GM19193 (cell line): ENCODE data around the gene SIRPB2.

ENCODE experiments used
- POLR2A ChIP-seq: IDR thresholded peaks from 4 replicates; pipeline ENCODE4 v1.6.1; 2011; ENCODE audit not compliant: insufficient read depth, insufficient read length; ENCODE audit errors: extremely low read depth

Gene SIRPB2

GRCh38 chr20:1509237-1509636 lies 18.0 kb upstream of the SIRPB2 start:
- no peak for TF ChIP-seq POLR2A

DNA sequence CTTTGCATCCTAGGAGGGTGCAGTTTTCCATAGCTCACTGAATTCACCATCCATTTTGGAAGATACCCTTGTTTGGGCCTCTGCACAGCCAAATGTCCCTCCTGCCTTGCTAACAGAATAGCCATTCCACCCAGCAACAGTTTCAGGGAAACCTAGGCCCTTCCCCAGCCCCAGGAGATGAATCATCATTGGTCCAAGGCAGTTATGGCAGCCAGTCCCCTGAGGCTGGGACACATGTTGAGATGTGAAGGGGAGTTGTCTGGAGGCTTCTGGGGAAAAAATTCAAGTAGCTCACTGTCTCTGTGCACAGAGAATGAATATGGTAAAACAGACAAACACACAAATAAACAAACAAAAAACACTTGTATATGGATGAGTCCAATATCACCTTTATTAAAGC lies 17.4 kb upstream of the SIRPB2 start:
- TF ChIP-seq POLR2A, result no peak

- no peak for TF ChIP-seq POLR2A
Observed at GRCh38 chr20:1507276-1507675, 16.1 kb upstream of the SIRPB2 start.

- no peak for TF ChIP-seq POLR2A
Observed at GRCh38 chr20:1505871-1506270, 14.7 kb upstream of the SIRPB2 start.

DNA sequence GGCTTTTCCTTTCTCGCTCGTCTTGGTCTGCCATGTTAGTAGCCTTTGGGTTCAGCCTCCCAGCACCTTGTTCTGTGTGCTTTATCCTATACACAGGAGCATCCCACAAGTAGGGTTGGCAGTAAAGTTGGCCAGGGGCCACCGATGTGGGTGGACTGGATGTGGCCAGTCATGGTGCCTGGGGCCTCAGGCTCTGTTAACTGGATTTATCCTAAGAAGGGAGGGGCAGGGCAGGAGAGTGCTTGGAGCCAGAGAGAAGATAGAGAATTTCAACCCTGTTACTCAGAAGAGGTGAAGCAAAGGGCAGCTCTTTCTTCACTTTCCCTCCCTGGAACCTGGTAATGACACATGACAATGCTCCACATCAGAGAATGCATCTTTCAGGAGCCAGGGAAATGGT lies 14.1 kb upstream of the SIRPB2 start:
- no peak for TF ChIP-seq POLR2A

DNA sequence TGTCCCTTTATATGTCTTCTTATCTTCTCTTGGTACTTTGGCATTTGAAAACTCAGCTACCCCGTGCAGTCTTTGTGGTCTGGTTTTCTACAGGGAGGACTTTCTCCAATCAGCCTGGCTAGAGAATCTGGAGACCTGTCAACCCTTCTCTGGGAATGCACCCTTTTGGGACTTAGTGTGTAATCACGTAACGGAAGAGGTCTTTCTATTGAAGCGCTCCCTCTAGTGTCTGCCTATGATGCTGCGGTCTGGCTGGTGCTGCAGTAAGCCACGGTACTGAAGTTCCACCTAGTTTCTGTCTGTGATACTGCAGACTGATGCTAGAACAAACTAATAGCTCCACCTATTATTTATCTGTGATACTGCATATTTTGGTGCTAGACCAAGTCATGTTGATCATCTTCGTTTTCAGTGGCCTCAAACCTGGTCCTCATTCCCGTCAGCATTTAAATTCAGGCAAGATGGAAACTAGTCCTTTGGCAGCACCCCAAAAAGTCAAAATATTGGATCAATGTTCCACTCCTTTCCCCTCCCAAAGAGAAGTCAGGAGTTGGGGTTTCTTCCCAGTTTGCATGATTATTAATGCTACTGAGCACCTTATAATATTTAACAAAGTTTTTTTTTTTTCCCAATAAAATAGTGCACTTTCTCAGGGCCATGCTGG lies 12.5 kb upstream of the SIRPB2 start:
- no peak for TF ChIP-seq POLR2A

DNA sequence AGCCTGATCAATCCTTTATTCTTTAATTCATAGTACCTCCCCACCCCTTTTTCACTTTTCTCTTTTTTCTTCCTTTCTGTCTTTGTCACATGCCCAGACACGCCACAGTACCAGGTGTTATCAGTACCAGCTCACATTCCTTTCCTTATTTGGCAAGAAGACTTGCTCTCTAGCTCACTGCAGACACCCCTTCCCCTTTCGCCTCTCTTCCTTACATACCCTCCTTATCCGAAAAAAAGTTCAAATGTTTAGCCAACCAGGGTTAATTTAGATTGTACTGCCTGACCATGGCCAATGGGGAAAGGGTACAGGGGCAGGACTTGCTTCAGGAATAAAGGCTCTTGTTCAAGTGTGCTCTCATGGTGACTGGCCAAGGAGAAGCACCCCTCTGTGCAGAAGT lies 9.3 kb upstream of the SIRPB2 start:
- TF ChIP-seq POLR2A, result no peak

GRCh38 chr20:1499528-1500420 lies 8.6 kb upstream of the SIRPB2 start:
- TF ChIP-seq POLR2A, result no peak

DNA sequence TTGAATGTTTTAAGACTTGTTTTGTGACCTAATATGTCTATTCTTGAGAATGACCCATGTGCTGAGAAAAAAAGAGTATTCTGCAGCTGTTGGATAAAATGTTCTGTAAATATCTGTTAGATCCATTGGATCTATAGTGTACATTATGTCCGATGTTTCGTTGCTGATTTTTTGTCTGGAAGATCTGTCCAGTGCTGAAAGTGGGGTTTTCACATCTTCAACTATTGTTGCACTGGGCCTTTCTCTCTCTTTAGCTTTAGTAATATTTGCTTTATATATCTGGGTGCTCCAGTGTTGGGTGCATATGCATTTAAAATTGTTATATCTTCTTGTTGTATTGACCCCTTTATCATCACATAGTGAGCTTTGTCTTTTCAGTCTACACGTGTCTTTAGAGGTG lies 5.7 kb upstream of the SIRPB2 start:
- no peak for TF ChIP-seq POLR2A

DNA sequence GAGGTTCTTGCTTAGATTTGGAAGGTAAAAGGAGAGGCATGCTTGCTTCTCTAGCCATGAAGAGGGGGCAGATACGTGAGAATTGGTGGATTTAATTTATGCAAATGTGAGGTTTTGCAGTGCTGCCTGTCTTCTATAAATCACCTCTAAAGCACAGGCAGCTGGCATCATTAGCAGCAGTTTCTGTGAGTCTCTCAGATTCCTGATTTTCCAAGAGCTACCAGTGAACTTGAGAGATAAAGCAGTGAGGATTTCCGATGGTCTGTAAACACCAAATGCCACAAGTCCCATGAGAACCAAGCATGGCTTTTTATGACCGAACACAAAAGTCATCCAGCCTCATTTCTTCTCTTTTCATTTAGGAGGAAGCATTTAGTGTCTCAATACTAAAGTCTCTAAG lies 3.2 kb upstream of the SIRPB2 start:
- no peak for TF ChIP-seq POLR2A

- no peak for TF ChIP-seq POLR2A
Observed at GRCh38 chr20:1493536-1493935, 2.3 kb upstream of the SIRPB2 start.

- TF ChIP-seq POLR2A, result no peak
Observed at GRCh38 chr20:1491860-1492642, 831 bp upstream of the SIRPB2 start.

DNA sequence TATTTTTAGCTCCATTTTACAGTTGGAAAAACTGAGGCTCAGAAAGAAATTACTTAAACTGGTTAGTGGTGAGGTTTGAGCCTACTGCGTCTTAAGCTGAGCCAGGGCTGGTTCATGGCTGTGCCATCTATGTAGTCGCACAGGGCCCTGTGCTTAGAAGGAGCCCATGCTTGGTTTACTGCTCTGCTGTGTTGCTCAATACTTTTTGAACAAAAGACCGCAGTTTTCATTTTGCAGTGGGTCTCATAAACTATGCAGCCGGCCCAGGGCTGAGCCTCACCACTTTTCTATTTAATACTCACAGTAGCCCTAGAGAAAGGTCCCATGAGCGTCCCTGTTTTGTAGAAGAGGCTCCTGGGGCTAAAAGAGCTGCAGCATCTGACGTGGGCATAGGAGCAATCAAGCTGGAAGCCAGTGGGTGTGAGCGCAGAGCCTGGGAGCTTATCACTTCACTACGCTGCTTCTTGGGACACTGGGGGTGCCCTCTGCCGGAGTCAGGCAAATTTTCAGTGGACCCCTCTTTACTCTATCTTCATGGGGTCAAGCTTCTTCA lies 501 bp downstream of the SIRPB2 start:
- no peak for TF ChIP-seq POLR2A

DNA sequence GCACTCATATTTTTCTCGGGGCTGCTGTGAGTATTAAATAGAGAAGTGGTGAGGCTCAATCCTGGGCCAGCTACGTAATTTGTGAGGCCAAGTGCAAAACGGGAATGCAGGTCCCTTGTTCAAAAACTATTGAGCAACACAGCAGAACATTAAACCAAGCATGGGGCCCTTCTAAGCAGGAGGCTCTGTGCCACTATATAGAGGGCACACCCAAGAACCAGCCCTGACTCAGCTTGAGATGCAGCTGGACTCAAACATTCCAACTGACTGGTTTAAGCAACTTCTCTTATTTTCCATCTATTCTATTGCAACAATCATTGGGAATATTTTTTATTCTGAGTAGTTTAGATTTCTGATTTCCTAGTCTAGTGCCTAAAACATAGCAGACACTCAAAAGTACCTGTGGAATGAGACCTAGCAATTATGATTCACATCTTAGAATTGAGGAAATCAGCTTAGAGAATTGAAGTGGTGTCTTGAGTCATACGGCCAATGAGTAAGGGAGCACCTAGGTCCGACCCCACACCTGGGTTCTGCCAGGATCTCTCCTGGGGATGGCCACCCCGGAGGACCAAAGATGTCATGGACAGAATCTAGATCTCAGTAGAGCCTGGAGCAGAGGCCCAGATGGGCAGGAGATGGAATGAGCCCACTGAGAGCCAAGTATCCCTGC lies 1.3 kb downstream of the SIRPB2 start:
- no peak for TF ChIP-seq POLR2A

GRCh38 chr20:1489325-1489724 lies 1.9 kb downstream of the SIRPB2 start:
- TF ChIP-seq POLR2A, result no peak

DNA sequence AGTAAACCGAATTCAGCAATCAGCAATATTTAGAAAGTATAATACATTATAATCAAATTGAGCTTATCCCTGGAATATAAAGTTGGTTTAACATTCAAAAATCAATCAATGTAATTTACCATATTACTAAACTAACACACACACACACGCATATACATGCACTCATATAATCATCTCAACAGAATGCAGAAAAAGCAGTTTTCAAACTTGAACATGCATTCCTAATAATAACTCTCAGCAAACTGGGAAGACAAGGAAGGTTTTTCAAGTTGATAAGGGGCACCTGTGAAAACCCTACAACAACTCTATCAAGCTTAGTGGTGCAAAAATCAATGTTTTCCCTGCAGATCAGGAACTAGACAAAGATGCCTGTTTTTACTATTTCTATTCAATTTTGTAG lies 4.7 kb downstream of the SIRPB2 start:
- TF ChIP-seq POLR2A, result no peak
